Vagina (tissue), 2 donors: ENCODE measurements around the gene COL18A1. TPM values are rescaled to one million over a fixed set of nuclear protein-coding genes. Genes with fewer than 3 reads are reported as not detected.

Experiments used
- DNase-seq, 2 donors: peaks; one replicate each; pipeline ENCODE4 v3.0.0-alpha.2; 2017; ENCODE audit errors: extremely low spot score in 2 of 2
- H3K27ac ChIP-seq: fragments of 200-600 bp; sonication (generic); one replicate; pipeline ENCODE4 v1.5.1; 2019
- H3K27me3 ChIP-seq: fragments of 200-600 bp; sonication (generic); one replicate; pipeline ENCODE4 v1.5.1; 2019
- H3K36me3 ChIP-seq, 2 donors: fragments of 200-600 bp; sonication (generic); one replicate each; pipeline ENCODE4 v1.5.1; 2017 to 2019
- H3K4me1 ChIP-seq: fragments of 200-600 bp; sonication (generic); one replicate; pipeline ENCODE4 v1.5.1; 2019
- H3K4me3 ChIP-seq, 2 donors: fragments of 200-600 bp; sonication (generic); 1 replicate in 1 of 2; 2 replicates in 1 of 2; pipeline ENCODE4 v1.5.1; 2016 to 2019
- H3K9me3 ChIP-seq: fragments of 200-600 bp; sonication (generic); one replicate; pipeline ENCODE4 v1.5.1; 2019
- POLR2A ChIP-seq, 2 donors: fragments of 450-650 bp; IDR thresholded peaks; one replicate each; pipeline ENCODE4 v1.6.1; 2017; ENCODE audit warnings: antibody characterized with exemption in 2 of 2, mild to moderate bottlenecking in 2 of 2, moderate library complexity in 2 of 2
- POLR2AphosphoS5 ChIP-seq, 2 donors: sonication (generic); formaldehyde crosslinking; IDR thresholded peaks; one replicate each; pipeline ENCODE4 v1.9.0; 2017; ENCODE audit warnings: antibody characterized with exemption in 2 of 2, mild to moderate bottlenecking in 2 of 2, low read depth in 1 of 2; ENCODE audit not compliant: insufficient read depth in 1 of 2
- intact Hi-C: fragments of 100-400 bp; cut with DNase I; formaldehyde crosslinking; loops from one replicate; pipeline ENCODE4 v1.15.1; 2023
- total RNA-seq: library from RNA; depleted of rRNA; stranded (reverse); fragments of >200 nt; gene quantifications from one replicate; pipeline ENCODE4 v1.2.3, GENCODE V29; 2016
- TF ChIP-seq, protein P1 (sequence below), 3 experiments: fragments of 450-650 bp in 2 of 3; fragments of 200-600 bp in 1 of 3; sonication (generic) in 1 of 3; IDR thresholded peaks; one replicate each; pipeline ENCODE4 v1.5.1; 2017 to 2019; ENCODE audit warnings: antibody characterized with exemption in 3 of 3, mild to moderate bottlenecking in 2 of 3, moderate library complexity in 2 of 3

Gene COL18A1
- total RNA-seq, 1 donor from 2014 or later: 86.7 TPM

DNA sequence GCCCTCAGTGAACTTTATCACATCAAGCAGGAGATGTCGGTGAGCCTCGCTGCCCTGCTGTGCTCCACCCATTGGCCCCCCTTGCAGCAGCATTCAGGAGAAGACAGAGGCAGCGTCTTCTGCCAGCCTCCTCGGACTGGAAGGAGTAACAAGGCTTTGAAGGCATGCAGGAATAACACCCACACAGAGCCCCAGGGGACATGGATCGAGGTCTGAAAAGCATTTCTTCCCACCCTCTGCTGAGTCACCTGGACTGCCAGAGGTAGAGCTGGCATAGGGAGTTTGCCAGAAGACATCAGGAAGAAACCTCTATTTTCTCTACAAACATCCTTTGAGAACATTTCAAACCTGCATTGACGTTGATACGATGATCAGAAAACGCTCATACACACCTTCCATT lies 42.9 kb downstream of the COL18A1 start:
- Histone ChIP-seq H3K27ac (no peak overlapping the region), H3K9me3 (no peaks in the 10 kb centered on the region), H3K4me3 (no peak overlapping the region), H3K36me3 (no peaks in the 10 kb centered on the region), H3K27me3 (no peaks in the 10 kb centered on the region), H3K4me1 (peaks cover 32% of the 10 kb centered on the region)
- intact Hi-C loops: loop anchor here (10.0 kb wide), 2 partner anchors 293 to 493 kb away; no protein-coding TSS in a partner anchor
- TF ChIP-seq POLR2AphosphoS5 (IDR thresholded peaks at IDR 0.05; ENCODE audit: insufficient read depth in 1 of 2, low read depth in 1 of 2): no peak
- DNase-seq: no peak

DNA sequence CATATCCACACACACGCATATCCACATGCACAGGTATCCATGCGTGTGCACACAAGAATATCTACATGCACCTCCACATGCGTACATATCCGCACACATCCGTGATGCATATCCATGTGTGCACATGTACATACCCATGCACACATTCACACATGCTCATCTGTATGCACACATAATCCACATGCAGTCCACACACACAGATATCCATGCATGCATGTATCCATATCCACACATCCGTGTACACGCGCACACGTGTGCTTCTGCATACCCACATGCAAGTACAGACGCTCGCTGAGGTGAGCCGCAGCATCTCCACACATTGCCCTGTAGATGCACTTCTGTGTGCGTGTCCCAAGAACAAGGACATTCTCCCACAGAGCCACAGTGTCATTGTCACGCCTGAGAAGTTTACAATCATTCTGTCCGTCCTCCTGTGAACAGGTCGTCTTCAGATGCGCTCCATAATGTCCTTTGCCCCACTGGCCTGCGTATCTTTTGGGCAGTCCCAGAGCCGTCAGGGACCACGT lies 43.4 kb downstream of the COL18A1 start:
- no peak for TF ChIP-seq POLR2A (IDR thresholded peaks at IDR 0.05)
- peak in 1 of 2 donors; percentile 17 for TF ChIP-seq POLR2AphosphoS5 (IDR thresholded peaks at IDR 0.05; ENCODE audit: insufficient read depth in 1 of 2, low read depth in 1 of 2)
- TF ChIP-seq, protein P1, sequence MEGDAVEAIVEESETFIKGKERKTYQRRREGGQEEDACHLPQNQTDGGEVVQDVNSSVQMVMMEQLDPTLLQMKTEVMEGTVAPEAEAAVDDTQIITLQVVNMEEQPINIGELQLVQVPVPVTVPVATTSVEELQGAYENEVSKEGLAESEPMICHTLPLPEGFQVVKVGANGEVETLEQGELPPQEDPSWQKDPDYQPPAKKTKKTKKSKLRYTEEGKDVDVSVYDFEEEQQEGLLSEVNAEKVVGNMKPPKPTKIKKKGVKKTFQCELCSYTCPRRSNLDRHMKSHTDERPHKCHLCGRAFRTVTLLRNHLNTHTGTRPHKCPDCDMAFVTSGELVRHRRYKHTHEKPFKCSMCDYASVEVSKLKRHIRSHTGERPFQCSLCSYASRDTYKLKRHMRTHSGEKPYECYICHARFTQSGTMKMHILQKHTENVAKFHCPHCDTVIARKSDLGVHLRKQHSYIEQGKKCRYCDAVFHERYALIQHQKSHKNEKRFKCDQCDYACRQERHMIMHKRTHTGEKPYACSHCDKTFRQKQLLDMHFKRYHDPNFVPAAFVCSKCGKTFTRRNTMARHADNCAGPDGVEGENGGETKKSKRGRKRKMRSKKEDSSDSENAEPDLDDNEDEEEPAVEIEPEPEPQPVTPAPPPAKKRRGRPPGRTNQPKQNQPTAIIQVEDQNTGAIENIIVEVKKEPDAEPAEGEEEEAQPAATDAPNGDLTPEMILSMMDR (IDR thresholded peaks at IDR 0.05): no peak
- Histone ChIP-seq H3K4me3 (no peak overlapping the region), H3K9me3 (no peaks in the 10 kb centered on the region), H3K27me3 (no peaks in the 10 kb centered on the region), H3K4me1 (peaks cover 35% of the 10 kb centered on the region), H3K36me3 (no peaks in the 10 kb centered on the region), H3K27ac (no peak overlapping the region)
- intact Hi-C loops: loop anchor here (10.0 kb wide), 2 partner anchors 294 to 494 kb away; no protein-coding TSS in a partner anchor
- no peak for DNase-seq

DNA sequence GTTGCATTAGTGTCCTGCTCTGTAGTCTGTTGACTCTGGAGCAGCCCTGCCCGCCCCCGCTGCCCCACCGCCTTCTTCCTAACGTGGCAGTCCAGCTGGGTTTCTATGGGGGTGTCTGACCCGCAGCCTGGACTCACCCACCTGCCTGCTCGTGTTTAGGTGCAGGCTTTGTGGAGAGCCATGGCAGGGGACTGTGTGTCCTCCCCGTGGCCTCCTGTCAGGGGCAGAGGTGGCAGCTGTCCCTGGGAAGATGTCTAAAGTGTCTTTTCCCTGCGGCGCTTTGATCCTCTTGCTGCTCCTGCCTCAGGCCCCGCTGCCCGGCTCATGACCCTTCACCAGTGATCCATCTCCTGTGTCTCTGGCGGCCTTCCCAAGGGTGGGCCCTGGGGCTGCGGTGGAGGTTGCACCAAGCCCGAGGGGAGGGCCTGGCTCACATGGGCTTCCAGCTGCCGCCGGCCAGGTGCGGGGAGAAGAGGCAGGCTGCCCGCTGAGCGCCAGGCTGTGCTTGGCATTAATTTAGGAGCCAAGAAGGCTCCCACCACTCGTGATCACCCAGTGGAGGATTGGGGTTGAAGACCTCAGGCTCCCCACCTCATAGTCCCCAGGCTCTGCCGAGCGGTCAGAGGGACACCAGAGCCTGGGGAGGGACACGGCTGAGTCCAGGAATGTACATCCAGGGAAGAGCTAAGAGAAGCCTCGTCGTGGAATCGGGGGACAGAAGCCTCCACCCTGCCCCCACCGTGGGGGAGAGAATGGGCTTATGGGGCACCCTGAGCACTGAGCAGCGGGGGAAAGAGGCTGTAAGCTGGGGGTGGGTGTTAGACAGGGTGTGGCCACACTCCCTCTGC lies 44.1 kb downstream of the COL18A1 start:
- no peaks in the 10 kb centered on the region for H3K27me3 ChIP-seq
- H3K4me3 ChIP-seq: no peak overlapping the region
- no peaks in the 10 kb centered on the region for H3K36me3 ChIP-seq
- DNase-seq: no peak
- H3K9me3 ChIP-seq: no peaks in the 10 kb centered on the region
- TF ChIP-seq POLR2A (IDR thresholded peaks at IDR 0.05) (no peak), POLR2AphosphoS5 (IDR thresholded peaks at IDR 0.05; ENCODE audit: insufficient read depth in 1 of 2, low read depth in 1 of 2) (no peak)
- TF ChIP-seq, protein P1 (IDR thresholded peaks at IDR 0.05): no peak
- intact Hi-C loops: loop anchor here (10.0 kb wide), 2 partner anchors 294 to 494 kb away; no protein-coding TSS in a partner anchor
- H3K4me1 ChIP-seq: peaks cover 42% of the 10 kb centered on the region
- H3K27ac ChIP-seq: no peak overlapping the region

DNA sequence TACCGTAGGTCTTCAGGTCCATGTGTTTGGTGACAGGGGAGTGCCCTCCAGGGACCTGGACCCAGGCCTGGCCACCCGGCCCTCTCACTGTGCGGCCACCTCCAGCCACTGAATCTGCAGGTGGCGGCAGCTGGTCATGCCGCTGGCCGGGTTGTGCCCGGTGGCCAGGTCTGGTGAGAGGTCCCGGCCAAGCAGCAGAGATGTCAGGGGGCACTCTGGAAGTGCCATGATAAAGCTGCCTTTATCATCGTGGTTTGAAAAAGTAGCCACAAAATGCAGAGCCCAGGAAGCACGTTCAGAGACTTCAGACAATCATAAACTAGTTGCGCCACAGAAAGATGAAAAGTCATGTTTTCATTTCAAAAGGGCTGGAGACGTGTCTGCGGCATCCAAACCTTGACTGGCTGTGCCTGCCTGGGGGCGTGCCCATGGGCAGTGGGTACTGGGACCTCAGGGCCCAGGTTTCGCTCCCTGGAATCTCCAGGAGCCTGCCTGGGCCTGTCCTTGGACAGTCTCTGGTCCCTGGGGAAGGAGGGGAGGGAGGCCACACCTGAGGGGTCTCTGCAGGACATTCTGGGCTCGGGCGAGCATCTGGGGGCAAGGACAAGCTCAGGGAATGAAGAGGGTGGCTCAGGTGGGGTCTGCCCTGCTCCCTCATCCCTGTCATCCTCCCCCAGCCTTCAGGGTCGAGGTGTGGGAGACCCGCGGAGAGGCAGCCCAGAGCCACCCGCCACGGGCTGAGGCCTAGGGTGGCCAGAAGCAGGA lies 44.9 kb downstream of the COL18A1 start:
- peaks cover 44% of the 10 kb centered on the region for H3K4me1 ChIP-seq
- H3K36me3 ChIP-seq: no peaks in the 10 kb centered on the region
- TF ChIP-seq, protein P1 (IDR thresholded peaks at IDR 0.05): no peak
- TF ChIP-seq POLR2A (IDR thresholded peaks at IDR 0.05) (no peak), POLR2AphosphoS5 (IDR thresholded peaks at IDR 0.05; ENCODE audit: insufficient read depth in 1 of 2, low read depth in 1 of 2) (no peak)
- H3K4me3 ChIP-seq: no peak overlapping the region
- no peaks in the 10 kb centered on the region for H3K9me3 ChIP-seq
- intact Hi-C loops: loop anchor here (10.0 kb wide), 2 partner anchors 295 to 495 kb away; no protein-coding TSS in a partner anchor
- DNase-seq: no peak
- H3K27me3 ChIP-seq: no peaks in the 10 kb centered on the region
- peak overlapping the region; percentile 33 for H3K27ac ChIP-seq

DNA sequence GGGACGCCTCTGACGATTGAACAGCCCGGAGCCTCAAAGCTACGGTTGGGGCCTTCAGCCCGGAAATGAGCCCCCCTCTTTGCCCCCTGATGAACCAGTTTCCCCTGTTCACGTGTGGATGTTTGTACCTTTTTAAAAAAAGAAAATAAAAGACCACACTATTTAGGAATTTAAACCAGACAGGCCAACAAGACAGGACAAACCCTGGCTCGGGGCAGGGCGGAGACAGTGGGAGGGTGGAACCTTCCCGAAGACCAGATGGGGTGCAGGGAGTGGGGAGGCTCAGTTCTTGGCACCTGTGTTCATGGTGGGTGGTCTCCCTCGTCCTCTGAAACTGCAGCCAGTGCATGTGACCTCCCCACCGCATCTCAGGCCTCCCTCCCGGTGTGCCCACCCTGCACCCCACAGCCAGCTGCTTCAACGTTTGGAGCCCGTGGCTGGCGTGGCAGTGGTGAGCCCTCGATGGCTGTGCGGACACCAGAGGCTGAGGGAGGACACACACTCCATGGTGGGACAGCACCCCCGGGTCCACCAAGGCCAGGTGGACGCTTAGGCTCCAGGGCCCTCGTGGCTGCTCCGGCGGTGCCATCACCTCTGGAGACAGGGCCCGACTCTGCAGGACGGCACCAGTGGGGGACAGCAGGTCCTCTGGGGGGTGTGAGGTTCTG lies 45.6 kb downstream of the COL18A1 start:
- intact Hi-C loops: no loop called here
- Histone ChIP-seq H3K4me3 (no peak overlapping the region), H3K9me3 (no peaks in the 10 kb centered on the region), H3K27ac (peak overlapping the region; percentile 33), H3K36me3 (no peaks in the 10 kb centered on the region), H3K27me3 (no peaks in the 10 kb centered on the region), H3K4me1 (peaks cover 51% of the 10 kb centered on the region)
- TF ChIP-seq, protein P1 (IDR thresholded peaks at IDR 0.05): no peak
- TF ChIP-seq POLR2AphosphoS5 (IDR thresholded peaks at IDR 0.05; ENCODE audit: insufficient read depth in 1 of 2, low read depth in 1 of 2): no peak
- no peak for TF ChIP-seq POLR2A (IDR thresholded peaks at IDR 0.05)
- no peak for DNase-seq
